Activated B cell treated with CpG ODN at 0.5 μM for 24 hours (primary cell): ENCODE measurements around the gene EEA1. TPM values are rescaled to one million over a fixed set of nuclear protein-coding genes. Genes with fewer than 3 reads are reported as not detected.

ENCODE experiments used
- ATAC-seq: fragments of 200-7000 bp; cut with Tn5 transposase; one replicate; pipeline ENCODE4 v1.10.0; 2021; ENCODE audit warnings: low read depth, mild to moderate bottlenecking, moderate library complexity
- CTCF ChIA-PET: fragments of 350-600 bp; sonication (Branson Sonifier 250); formaldehyde crosslinking; loops from one replicate; lab custom pipeline; 2021; ENCODE audit warnings: antibody characterized with exemption; lab: Charles Lee
- POLR2A ChIA-PET: fragments of 350-600 bp; sonication (Branson Sonifier 250); formaldehyde crosslinking; loops from one replicate; lab custom pipeline; 2021; ENCODE audit warnings: antibody characterized with exemption; lab: Charles Lee
- DNase-seq: peaks from one replicate; pipeline ENCODE4 v3.0.0; 2022
- H3K27ac Mint-ChIP-seq: one replicate; pipeline ENCODE4 v1.8.0; 2020; ENCODE audit warnings: mixed read lengths
- H3K27me3 Mint-ChIP-seq: one replicate; pipeline ENCODE4 v1.8.0; 2021; ENCODE audit warnings: mixed read lengths
- H3K36me3 Mint-ChIP-seq: one replicate; pipeline ENCODE4 v1.8.0; 2021; ENCODE audit warnings: low read depth, mixed read lengths
- H3K4me1 Mint-ChIP-seq: one replicate; pipeline ENCODE4 v1.8.0; 2021; ENCODE audit warnings: mixed read lengths
- H3K4me3 Mint-ChIP-seq: one replicate; pipeline ENCODE4 v1.8.0; 2020; ENCODE audit warnings: mild to moderate bottlenecking, mixed read lengths
- H3K9me3 Mint-ChIP-seq: one replicate; pipeline ENCODE4 v1.8.0; 2020; ENCODE audit warnings: mixed read lengths
- CTCF ChIP-seq: fragments of 200-600 bp; IDR thresholded peaks from one replicate; pipeline ENCODE4 v1.8.0; 2022; ENCODE audit warnings: antibody characterized with exemption, mild to moderate bottlenecking
- intact Hi-C: fragments of 100-400 bp; cut with micrococcal nuclease; formaldehyde crosslinking; loops from one replicate; pipeline ENCODE4 v1.15.1; 2024
- total RNA-seq: library from RNA; stranded (reverse); gene quantifications from 2 replicates; pipeline ENCODE4 v1.2.3, GENCODE V29; 2022

The EEA1 gene
- total RNA-seq, 1 donor from 2014 or later, result 22.6 TPM

DNA sequence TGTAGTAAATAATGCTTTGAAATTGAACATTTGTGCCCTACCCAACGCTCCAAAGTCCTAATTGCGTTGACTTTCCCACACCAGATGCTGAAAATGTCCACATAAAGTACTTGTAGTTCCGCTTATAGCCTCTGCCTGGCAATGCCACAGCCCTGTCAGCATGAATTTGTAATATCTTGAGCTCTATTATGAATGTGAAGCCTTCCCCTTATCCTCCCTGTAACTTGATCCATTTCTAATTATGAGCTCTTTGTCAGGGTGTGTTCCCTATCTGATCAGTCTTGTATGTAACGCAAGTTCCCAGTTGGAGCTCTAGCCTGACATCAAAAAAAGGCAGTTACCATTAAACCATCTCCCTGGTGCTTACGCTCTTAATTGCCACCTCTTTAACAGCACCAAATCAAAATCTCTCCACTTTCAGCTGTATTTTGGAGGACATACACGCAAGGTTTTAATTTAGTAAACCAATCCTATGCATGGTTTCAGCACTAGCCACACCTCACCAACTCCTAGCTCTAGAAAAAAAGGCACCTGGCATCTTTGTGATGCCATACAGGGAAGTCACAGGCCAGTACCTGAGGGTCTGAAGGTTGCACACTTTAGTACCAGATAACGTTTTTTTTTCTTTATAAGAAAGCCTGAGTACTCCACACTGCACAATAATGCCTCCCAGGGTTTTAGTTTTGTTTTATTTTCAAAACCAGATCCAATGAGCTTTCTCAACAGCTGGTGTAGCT lies 69.3 kb downstream of the EEA1 start:
- H3K27ac Mint-ChIP-seq, result no peak overlapping the region
- CTCF ChIA-PET, result no interaction called here
- POLR2A ChIA-PET, result interaction anchor here (0.6 to 0.7 kb wide), 2 partner anchors 12 to 1288 kb away, joined by 3 to 6 read pairs; no protein-coding TSS in a partner anchor

DNA sequence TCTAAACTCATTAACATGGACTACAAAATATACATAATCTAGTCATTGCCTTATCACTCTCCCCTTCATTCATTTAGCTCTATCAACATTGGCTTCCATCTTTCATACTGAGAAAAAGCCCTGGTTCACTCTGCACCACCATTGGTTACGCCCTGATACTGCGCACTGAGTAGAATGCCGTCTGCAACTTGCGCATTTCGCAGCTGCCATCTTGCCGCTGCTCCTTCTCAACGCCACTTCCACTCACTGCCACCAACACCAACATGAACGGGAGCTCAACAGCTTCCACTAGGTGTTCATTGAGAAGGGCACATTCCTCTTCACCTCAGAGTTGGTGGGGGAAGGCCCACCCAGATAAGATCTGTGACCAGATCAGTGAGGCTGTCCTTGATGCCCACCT lies 71.3 kb downstream of the EEA1 start:
- no peaks in the 10 kb centered on the region for H3K4me1 Mint-ChIP-seq
- no peak for TF ChIP-seq CTCF
- CTCF ChIA-PET, result no interaction called here
- POLR2A ChIA-PET, result interaction anchor here (0.6 kb wide), 1 partner anchor 83 kb away, joined by 3 read pairs; no protein-coding TSS in a partner anchor
- H3K36me3 Mint-ChIP-seq, result peaks cover 61% of the 10 kb centered on the region
- peaks cover 2% of the 10 kb centered on the region for H3K9me3 Mint-ChIP-seq
- no peaks in the 10 kb centered on the region for H3K27me3 Mint-ChIP-seq
- no peak for DNase-seq
- no peak for ATAC-seq
- intact Hi-C loops, result no loop called here
- H3K27ac Mint-ChIP-seq, result no peak overlapping the region
- no peak overlapping the region for H3K4me3 Mint-ChIP-seq

More for the DNA sequence above, 69.3 kb downstream of the EEA1 start:
- Mint-ChIP-seq H3K9me3 (peaks cover 2% of the 10 kb centered on the region), H3K4me1 (peaks cover 7% of the 10 kb centered on the region), H3K36me3 (peaks cover 64% of the 10 kb centered on the region), H3K4me3 (no peak overlapping the region), H3K27me3 (no peaks in the 10 kb centered on the region)
- DNase-seq (no peak), ATAC-seq (no peak)
- no peak for TF ChIP-seq CTCF
- intact Hi-C loops, result no loop called here

DNA sequence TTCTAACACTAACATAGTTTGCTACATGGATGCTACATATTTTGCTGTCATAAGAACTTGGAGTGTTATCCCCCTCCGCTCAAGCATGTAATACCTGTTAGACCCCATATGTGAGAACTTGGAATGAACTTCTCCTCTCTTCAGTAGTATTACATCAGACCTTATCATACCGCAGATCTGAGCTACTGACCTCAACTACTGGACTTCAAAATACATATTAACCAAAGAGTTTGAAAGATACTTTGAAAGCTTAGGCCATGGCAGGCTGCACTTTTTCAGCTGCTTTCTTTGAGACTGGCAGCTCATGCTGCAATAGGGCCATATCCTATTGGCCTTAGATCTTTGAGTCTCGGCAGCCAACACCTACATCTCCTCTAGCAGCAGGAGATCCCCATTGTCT lies 74.8 kb downstream of the EEA1 start:
- Mint-ChIP-seq H3K4me3 (no peak overlapping the region), H3K4me1 (no peaks in the 10 kb centered on the region), H3K36me3 (peaks cover 53% of the 10 kb centered on the region), H3K27me3 (no peaks in the 10 kb centered on the region), H3K9me3 (no peaks in the 10 kb centered on the region), H3K27ac (no peak overlapping the region)
- TF ChIP-seq CTCF, result no peak
- ATAC-seq (no peak), DNase-seq (no peak)
- POLR2A ChIA-PET, result no interaction called here
- CTCF ChIA-PET, result no interaction called here
- intact Hi-C loops, result no loop called here

DNA sequence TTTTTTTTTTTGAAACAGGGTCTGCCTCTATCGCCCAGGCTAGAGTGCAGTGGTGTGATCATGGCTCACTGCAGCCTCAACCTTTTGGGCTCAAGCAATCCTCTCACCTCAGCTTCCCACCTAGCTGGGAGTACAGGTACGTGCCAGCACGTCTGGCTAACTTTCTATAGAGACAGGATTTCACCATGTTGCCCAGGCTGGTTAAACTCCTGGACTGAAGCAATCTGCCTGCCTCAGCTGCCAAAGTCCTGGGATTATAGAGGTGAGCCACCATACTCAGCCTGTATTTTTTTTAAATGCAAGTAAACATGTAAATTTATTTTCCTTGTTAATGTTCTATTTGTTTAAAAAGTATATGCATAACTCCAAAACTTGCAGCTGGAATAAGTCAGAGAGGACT lies 80.4 kb downstream of the EEA1 start:
- ATAC-seq, result no peak
- Mint-ChIP-seq H3K9me3 (no peaks in the 10 kb centered on the region), H3K27me3 (no peaks in the 10 kb centered on the region), H3K27ac (no peak overlapping the region), H3K4me3 (no peak overlapping the region), H3K4me1 (no peaks in the 10 kb centered on the region), H3K36me3 (peaks cover 30% of the 10 kb centered on the region)
- POLR2A ChIA-PET, result no interaction called here
- CTCF ChIA-PET, result no interaction called here
- no peak for TF ChIP-seq CTCF
- intact Hi-C loops, result no loop called here
- DNase-seq, result no peak

DNA sequence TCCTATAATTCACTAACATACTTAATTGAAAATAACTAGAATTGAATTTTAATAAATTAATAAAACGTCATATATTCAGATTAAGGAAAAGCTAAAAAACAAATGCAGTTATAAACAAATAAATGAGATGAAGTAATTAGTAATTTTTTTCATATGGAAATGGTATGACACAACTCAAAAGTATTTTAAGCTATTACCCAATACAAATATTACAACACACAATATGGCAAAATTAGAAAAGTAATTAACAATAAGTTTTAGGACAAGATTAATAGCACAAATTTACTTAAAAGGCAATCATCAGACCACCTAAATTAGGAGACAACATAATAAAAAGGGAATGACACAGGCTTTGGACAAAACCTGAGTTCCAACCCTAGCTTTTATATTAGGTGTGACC lies 81.7 kb downstream of the EEA1 start:
- ChIA-PET POLR2A (interaction anchor here (0.6 kb wide), 1 partner anchor 13 kb away, joined by 6 read pairs; no protein-coding TSS in a partner anchor), CTCF (interaction anchor here (0.6 kb wide), 1 partner anchor 241 kb away, joined by 3 read pairs; no protein-coding TSS in a partner anchor)
- no peaks in the 10 kb centered on the region for H3K9me3 Mint-ChIP-seq
- H3K4me3 Mint-ChIP-seq, result no peak overlapping the region
- no peak overlapping the region for H3K27ac Mint-ChIP-seq
- DNase-seq (no peak), ATAC-seq (no peak)
- H3K4me1 Mint-ChIP-seq, result no peaks in the 10 kb centered on the region
- peaks cover 29% of the 10 kb centered on the region for H3K36me3 Mint-ChIP-seq
- intact Hi-C loops, result no loop called here
- H3K27me3 Mint-ChIP-seq, result no peaks in the 10 kb centered on the region
- no peak for TF ChIP-seq CTCF
